ENCODE results near the gene TAC3. TPM values are rescaled to one million over a fixed set of nuclear protein-coding genes. Genes with fewer than 3 reads are reported as not detected.

Gene TAC3
- total RNA-seq, 4 donors from 2014 or later = 9.6 to 13.8 (median 9.9) TPM; not detected in 1

GRCh38 chr12:57046947-57047890 is 30.9 kb upstream of the TAC3 start:
- Histone ChIP-seq H3K27me3 (no peaks in the 10 kb centered on the region), H3K27ac (peak overlapping the region in 3 of 4 donors; percentile 15 to 46 (median 36)), H3K36me3 (peaks cover 0 to 48% (median 0%) of the 10 kb centered on the region in 3 donors), H3K4me1 (peaks cover 0 to 22% (median 3%) of the 10 kb centered on the region in 4 donors), H3K4me3 (peak overlapping the region in 3 of 4 donors; percentile 18 to 58 (median 55)), H3K9me3 (no peaks in the 10 kb centered on the region)
- no peak for DNase-seq
- TF ChIP-seq POLR2A (IDR thresholded peaks at IDR 0.05) (no peak), CTCF (IDR thresholded peaks at IDR 0.05) (no peak)

DNA sequence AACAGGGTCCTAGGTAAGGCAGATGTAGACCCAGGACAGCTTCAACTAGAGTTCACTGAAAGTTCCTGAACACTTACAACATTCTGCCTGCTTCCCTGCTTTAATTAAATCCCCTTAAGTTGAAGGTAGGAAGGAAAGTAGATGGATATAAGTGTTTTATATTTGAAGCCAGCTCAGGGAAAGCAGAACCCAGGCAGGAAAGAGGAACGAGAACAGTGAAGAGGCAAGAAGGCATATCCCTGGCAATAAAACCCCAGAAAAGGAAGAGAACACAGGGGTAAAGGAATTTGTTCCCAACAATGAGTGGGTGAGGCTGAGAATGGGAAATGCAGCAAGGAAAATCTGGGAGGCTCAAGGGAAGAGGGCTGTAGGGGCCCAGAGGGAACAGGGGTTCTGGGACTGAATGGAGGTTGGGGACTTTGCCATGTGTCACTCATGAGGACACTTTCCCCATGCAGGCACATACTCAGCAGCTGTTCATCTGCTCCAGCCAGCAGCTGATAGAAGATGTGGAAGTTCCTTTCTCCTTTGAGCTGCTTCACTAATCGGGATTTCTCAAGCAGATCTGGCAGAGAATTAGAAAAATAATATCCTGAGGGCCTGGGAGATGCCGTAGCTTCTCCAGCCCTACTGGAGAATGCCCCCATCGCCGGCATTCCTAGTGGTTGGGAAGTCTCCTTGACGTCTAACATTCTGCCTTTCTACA is 29.9 kb upstream of the TAC3 start:
- H3K4me3 ChIP-seq = peak overlapping the region in 2 of 4 donors; percentile 55 to 58
- peaks cover 0 to 22% (median 3%) of the 10 kb centered on the region in 4 donors for H3K4me1 ChIP-seq
- H3K9me3 ChIP-seq = no peaks in the 10 kb centered on the region
- no peak for DNase-seq
- TF ChIP-seq CTCF (IDR thresholded peaks at IDR 0.05) (no peak), POLR2A (IDR thresholded peaks at IDR 0.05) (no peak)
- no peaks in the 10 kb centered on the region for H3K27me3 ChIP-seq
- H3K27ac ChIP-seq = peak overlapping the region in 1 of 4 donors; percentile 36
- peaks cover 0 to 55% (median 0%) of the 10 kb centered on the region in 3 donors for H3K36me3 ChIP-seq

DNA sequence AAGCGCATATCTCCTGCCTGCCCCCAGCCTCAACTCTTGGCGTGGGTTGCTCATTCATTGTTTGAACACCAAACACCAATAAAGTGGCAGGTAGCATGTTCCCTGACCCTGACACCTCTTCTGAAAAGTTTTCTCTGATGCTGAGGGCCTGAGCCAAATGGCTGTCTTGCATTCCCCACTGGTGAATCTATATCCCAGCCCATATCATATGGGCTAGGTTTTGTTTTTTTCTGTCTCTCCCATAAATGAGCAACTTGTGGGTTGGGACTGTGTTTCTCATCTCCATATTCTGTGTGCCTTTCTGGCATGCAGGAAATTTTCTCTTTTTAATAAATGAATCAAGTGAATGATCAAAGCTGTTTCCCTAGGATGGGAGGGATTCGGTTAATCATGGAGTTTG is 28.6 kb upstream of the TAC3 start:
- Histone ChIP-seq H3K27ac (no peak overlapping the region), H3K27me3 (no peaks in the 10 kb centered on the region), H3K9me3 (no peaks in the 10 kb centered on the region), H3K4me1 (peaks cover 0 to 22% (median 3%) of the 10 kb centered on the region in 4 donors), H3K36me3 (peaks cover 0 to 67% (median 0%) of the 10 kb centered on the region in 3 donors), H3K4me3 (no peak overlapping the region)
- no peak for DNase-seq
- TF ChIP-seq CTCF (IDR thresholded peaks at IDR 0.05) (no peak), POLR2A (IDR thresholded peaks at IDR 0.05) (no peak)

GRCh38 chr12:57044468-57044867 is 28.1 kb upstream of the TAC3 start:
- no peak overlapping the region for H3K27ac ChIP-seq
- no peaks in the 10 kb centered on the region for H3K9me3 ChIP-seq
- H3K4me1 ChIP-seq = peaks cover 0 to 22% (median 3%) of the 10 kb centered on the region in 4 donors
- TF ChIP-seq CTCF (IDR thresholded peaks at IDR 0.05) (no peak), POLR2A (IDR thresholded peaks at IDR 0.05) (no peak)
- H3K4me3 ChIP-seq = no peak overlapping the region
- no peak for DNase-seq
- H3K36me3 ChIP-seq = peaks cover 0 to 70% (median 0%) of the 10 kb centered on the region in 3 donors
- no peaks in the 10 kb centered on the region for H3K27me3 ChIP-seq

DNA sequence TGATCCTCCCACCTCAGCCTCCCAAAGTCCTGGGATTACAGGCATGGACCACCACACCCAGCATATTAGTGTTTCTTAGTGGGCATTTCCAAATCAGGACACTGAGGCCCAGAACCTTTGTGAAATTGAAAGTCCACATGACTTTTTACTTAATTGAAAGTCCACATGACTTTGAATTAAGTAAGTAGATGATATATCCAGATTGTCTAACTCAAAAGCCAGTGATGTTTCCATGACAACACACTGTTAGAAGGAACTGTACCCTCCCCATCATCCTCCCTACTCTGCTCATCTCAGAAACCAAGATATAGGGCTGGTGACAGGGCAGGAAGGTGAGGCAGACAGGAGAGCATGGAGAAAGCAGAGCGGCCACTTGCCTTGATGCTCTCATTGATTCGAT is 26.4 kb upstream of the TAC3 start:
- H3K36me3 ChIP-seq = peaks cover 0 to 87% (median 0%) of the 10 kb centered on the region in 3 donors
- DNase-seq = no peak
- H3K9me3 ChIP-seq = no peaks in the 10 kb centered on the region
- H3K27me3 ChIP-seq = no peaks in the 10 kb centered on the region
- no peak for TF ChIP-seq CTCF (IDR thresholded peaks at IDR 0.05)
- no peak for TF ChIP-seq POLR2A (IDR thresholded peaks at IDR 0.05)
- H3K4me1 ChIP-seq = peaks cover 0 to 17% (median 2%) of the 10 kb centered on the region in 4 donors
- H3K27ac ChIP-seq = no peak overlapping the region
- no peak overlapping the region for H3K4me3 ChIP-seq
